H1 (cell line): Measurements from ENCODE around the gene CXCL6. TPM values are rescaled to one million over a fixed set of nuclear protein-coding genes. Genes with fewer than 3 reads are reported as not detected.

Experiments used
- CHD7 ChIP-seq: fragments of 300-600 bp; sonication (generic); IDR thresholded peaks from 2 replicates; pipeline ENCODE4 v1.7.1; 2012; ENCODE audit warnings: low read length, moderate library complexity, mild to moderate bottlenecking, inconsistent platforms; ENCODE audit not compliant: insufficient replicate concordance
- polyA plus RNA-seq, 7 experiments: library from polyadenylated mRNA; depleted of rRNA in 3 of 7; stranded (reverse) in 5 of 7; unstranded in 2 of 7; fragments of >200 nt in 5 of 7; fragments of 200-250 nt in 2 of 7; gene quantifications; 1 replicate in 5 of 7; 2 replicates in 1 of 7; 4 replicates in 1 of 7; pipeline versions ENCODE4 v1.2.1 to v1.2.3, GENCODE V29; 2011 to 2013; ENCODE audit warnings: missing spikeins in 2 of 7, mixed read lengths in 2 of 7
- total RNA-seq: library from RNA; stranded (reverse); fragmentation: NEBNext Ultra II Directional; extraction: Animal tissue kit (Norgen Biotek cat#: 25700); gene quantifications from 2 replicates; pipeline ENCODE4 v1.2.1, GENCODE V29; 2021

The CXCL6 gene
- total and polyA plus RNA-seq, 2 of the 8 experiments (the other 6 are each of a cell fraction or from before 2014, with no cell fraction given), result 6.3 to 8.0 TPM

GRCh38 chr4:73810191-73810590, 26.3 kb upstream of the CXCL6 start (continued):
- no peak for TF ChIP-seq CHD7
